GM12873 (cell line): Measurements from ENCODE around the gene IRF4.

Source experiments
- TF ChIP-seq, protein P1 (sequence below): IDR thresholded peaks from 2 replicates; pipeline ENCODE4 v1.5.1; 2012; ENCODE audit warnings: low read depth, mild to moderate bottlenecking, moderate library complexity, low read length, control low read depth; ENCODE audit not compliant: insufficient read depth; ENCODE audit errors: missing control alignments

The IRF4 gene

DNA sequence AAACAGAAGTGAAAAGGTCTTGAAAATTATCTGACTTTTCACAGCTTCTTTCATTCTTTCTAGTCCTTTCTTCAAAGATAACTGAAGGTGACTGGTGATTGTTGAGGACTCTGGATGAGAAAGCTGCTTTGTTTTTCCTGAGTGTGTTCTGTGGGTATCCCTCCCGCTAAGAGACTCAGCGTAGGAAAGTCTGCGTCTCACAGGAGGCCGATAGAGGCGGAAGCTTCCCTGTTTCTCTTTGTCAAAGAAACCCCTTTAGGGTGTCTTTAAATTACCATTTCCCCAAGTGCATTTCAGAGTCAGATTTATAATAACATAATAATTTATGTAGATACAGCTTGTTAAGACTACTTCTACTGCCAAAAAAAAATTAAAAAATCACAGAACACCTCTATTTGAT is 31.2 kb upstream of the IRF4 start:
- TF ChIP-seq, protein P1, sequence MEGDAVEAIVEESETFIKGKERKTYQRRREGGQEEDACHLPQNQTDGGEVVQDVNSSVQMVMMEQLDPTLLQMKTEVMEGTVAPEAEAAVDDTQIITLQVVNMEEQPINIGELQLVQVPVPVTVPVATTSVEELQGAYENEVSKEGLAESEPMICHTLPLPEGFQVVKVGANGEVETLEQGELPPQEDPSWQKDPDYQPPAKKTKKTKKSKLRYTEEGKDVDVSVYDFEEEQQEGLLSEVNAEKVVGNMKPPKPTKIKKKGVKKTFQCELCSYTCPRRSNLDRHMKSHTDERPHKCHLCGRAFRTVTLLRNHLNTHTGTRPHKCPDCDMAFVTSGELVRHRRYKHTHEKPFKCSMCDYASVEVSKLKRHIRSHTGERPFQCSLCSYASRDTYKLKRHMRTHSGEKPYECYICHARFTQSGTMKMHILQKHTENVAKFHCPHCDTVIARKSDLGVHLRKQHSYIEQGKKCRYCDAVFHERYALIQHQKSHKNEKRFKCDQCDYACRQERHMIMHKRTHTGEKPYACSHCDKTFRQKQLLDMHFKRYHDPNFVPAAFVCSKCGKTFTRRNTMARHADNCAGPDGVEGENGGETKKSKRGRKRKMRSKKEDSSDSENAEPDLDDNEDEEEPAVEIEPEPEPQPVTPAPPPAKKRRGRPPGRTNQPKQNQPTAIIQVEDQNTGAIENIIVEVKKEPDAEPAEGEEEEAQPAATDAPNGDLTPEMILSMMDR = no peak

DNA sequence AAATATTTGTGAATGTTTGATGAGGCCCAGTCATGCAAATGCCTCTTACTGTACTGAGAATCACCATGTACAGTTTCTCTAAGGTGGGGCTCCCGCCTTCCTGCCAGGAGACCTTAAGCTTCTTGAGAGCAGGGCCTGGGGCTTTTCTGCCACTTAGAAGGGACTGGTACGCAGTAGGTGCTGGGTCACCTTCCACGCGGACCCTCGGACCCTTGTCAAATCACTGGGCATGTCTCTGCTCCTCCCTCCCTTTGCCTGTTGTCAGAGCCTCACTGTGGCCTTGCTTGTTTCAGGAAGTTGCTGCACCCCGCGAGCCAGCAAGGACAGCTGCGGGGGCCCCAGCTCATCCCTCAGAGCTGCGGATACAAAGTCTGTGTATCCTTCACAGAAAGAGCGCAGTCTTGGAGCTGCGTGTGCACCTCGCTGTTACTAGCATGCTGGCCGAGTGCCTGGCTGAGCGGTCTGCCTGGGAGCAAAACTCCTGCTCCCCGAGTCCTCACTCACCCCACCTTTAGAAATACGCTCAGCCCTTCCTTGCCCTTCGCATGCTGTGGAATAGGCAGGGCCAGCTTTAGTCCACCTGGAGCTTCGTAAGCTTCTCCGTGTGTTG is 30.7 kb upstream of the IRF4 start:
- TF ChIP-seq, protein P1 = no peak

DNA sequence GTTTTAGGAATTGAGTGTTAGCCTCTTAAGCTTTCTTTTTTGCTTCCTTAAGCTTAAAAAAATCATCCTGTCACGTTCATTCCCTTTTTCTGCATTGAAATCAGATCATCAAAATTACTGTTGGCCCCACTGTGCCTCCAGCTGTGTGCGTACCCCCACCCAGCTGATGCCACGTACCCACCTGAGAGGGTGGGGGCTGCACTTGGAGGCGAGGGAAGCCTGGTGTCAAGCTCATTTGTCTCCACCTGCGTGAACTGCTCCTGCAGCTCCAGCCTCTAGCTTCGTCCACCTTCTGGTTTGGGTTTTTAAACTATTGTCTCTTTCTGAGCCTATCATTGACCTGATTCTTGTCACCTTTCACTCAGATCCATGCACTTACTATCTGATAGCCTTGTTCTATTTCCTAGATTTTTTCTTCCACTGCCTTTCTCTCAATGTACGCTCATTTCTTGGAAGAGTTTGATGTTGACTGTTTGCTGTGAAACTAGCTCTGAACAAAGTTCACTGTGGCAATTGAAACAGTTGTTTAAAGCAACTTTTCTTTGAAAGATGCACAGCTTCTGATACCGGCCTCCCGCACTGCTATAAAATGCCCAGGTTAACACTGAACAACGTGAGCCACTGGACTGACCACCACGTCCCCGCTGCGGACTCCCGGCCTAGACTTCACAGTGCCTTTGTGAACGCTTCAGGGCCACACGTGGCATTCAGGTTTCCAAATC is 30.0 kb upstream of the IRF4 start:
- TF ChIP-seq, protein P1 = no peak

DNA sequence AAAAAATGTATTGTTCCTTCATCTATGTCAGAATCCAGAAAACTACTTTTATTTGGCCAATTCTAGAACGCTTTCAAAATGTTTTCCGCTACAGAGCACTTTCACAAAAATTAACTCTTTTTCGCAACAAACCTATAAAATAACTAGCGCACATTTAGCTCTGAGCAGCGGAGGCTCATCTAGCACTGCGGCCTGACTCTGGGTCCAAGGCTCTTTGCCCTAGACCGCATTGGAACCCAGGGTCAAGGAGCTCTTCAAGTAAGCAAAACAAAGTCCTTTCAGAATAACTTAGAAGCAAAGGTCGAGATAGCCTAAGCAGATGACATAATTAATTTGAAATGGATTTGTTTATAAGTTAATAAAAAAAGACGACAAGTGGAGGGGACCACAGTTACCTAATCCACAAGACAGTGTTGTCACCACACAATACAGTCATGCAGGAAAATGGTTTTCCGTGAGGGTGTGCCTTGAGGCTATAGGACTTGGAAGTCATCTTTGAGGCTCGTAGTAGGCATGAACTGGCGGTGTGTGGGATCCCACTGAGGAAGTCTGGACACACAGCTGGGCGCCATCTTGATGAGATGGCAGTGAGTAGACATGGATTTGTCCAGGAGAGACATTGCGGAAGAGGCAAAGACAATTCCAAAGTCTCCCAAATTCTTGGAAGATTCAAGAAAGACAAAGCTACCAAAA is 29.2 kb upstream of the IRF4 start:
- TF ChIP-seq, protein P1 = no peak

DNA sequence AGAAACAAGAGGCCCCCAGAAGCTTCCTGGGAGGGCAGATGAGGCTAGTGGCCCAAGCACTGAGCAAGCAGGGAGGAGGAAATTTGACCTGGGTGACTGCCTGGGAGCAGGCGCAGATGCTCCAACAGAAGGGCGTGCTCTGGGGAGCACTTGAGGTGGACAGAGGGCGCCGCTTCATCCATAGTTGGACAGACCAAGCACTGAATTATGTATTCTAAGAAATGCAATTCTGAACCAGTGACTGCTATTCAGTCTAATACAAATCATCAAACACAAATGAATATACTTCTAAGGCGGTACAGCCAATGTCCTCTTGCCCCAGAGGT is 28.7 kb upstream of the IRF4 start:
- TF ChIP-seq, protein P1 = no peak

DNA sequence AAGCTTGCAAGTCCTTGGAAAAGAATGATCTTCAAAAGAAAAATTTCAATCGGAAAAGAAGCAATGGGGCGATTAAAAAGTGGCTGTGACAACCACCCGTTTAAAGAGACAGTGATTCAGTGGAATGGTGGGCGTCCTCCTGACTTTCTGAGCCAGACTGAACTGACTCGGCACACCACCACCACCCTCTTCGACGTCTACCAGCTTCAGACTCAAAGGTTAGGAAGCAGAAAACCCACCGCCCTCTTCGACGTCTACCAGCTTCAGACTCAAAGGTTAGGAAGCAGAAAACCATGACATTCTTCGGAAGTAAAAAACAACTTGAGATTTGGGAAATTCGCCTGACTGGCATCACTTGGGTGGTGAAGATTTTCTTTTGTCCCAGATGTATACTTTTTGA is 28.3 kb upstream of the IRF4 start:
- TF ChIP-seq, protein P1 = no peak

DNA sequence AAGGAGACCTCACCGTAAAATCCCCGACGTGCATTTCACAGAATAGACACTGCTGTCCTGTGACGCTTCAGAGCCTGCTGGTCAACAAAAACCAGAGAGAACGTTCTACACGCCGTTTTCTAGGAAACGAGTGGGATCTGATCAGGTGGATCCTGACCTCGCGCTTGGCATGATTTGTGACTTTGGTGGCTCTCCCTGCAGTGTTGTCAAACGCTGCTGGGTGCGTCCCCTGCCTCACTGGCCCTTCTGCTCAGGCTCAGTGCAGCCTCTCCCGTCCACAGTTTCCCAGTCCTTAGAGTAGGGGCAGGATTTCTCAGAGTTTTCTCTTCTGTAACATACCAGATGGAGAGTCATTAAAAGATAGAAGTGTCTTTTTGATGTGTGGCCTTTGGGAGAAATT is 27.6 kb upstream of the IRF4 start:
- TF ChIP-seq, protein P1 = no peak
